B cell (primary cell): Measurements from ENCODE around the gene SYTL5. TPM values are rescaled to one million over a fixed set of nuclear protein-coding genes. Genes with fewer than 3 reads are reported as not detected.

Source experiments
- ATAC-seq: fragments of 200-7000 bp; cut with Tn5 transposase; one replicate; pipeline ENCODE4 v1.10.0; 2021; ENCODE audit warnings: low read depth, mild to moderate bottlenecking, moderate number of reproducible peaks, moderate library complexity
- CTCF ChIA-PET: fragments of 350-600 bp; sonication (Branson Sonifier 250); formaldehyde crosslinking; loops from one replicate; lab custom pipeline; 2021; ENCODE audit warnings: antibody characterized with exemption, inconsistent platforms; lab: Charles Lee
- POLR2A ChIA-PET: fragments of 350-600 bp; sonication (Branson Sonifier 250); formaldehyde crosslinking; loops from one replicate; lab custom pipeline; 2021; ENCODE audit warnings: antibody characterized with exemption; lab: Charles Lee
- DNase-seq: peaks from one replicate; pipeline ENCODE4 v3.0.0; 2013
- H2AFZ ChIP-seq: 2 replicates; pipeline ENCODE4 v1.6.1; 2012; ENCODE audit warnings: mild to moderate bottlenecking, low read depth, low read length; ENCODE audit not compliant: insufficient read depth, poor library complexity, severe bottlenecking
- H3K27ac ChIP-seq, 2 donors: 1 replicate in 1 of 2; 2 replicates in 1 of 2; pipeline ENCODE4 v1.5.1; 2012 to 2013; ENCODE audit warnings: low read length in 2 of 2, mild to moderate bottlenecking in 2 of 2, moderate library complexity in 1 of 2
- H3K27me3 ChIP-seq, 4 experiments: fragments of 200-600 bp in 1 of 4; sonication (generic) in 1 of 4; replicated peaks in 1 of 4; 1 replicate in 2 of 4; 2 replicates in 2 of 4; pipeline versions ENCODE4 v1.6.1 to v1.7.0; 2013 to 2016; ENCODE audit warnings: low read length in 3 of 4, mild to moderate bottlenecking in 2 of 4, mixed read lengths in 1 of 4, moderate library complexity in 1 of 4; ENCODE audit not compliant: insufficient read depth in 4 of 4, control insufficient read depth in 3 of 4; ENCODE audit errors: control extremely low read depth in 1 of 4
- H3K36me3 ChIP-seq, 2 experiments: replicated peaks in 1 of 2; 1 replicate in 1 of 2; 2 replicates in 1 of 2; pipeline versions ENCODE4 v1.6.1 to v1.7.1; 2013; ENCODE audit warnings: low read length in 1 of 2; ENCODE audit not compliant: insufficient read depth in 2 of 2, control insufficient read depth in 1 of 2; ENCODE audit errors: control extremely low read depth in 1 of 2, extremely low read depth in 1 of 2
- H3K4me1 ChIP-seq, 2 donors: fragments of 200-600 bp in 1 of 2; sonication (generic) in 1 of 2; 1 replicate in 1 of 2; 2 replicates in 1 of 2; pipeline versions ENCODE4 v1.5.1 to v1.6.1; 2013 to 2017; ENCODE audit warnings: low read length in 2 of 2; ENCODE audit not compliant: control insufficient read depth in 2 of 2, insufficient read depth in 2 of 2
- H3K4me2 ChIP-seq: replicated peaks from 2 replicates; pipeline ENCODE3; 2012; ENCODE audit warnings: mild to moderate bottlenecking, low read depth, low read length; ENCODE audit not compliant: poor library complexity, severe bottlenecking
- H3K4me3 ChIP-seq, 5 experiments: fragments of 200-600 bp in 1 of 5; sonication (generic) in 1 of 5; 1 replicate in 3 of 5; 2 replicates in 2 of 5; pipeline versions ENCODE4 v1.5.1 to v1.7.0; 2011 to 2016; ENCODE audit warnings: low read length in 4 of 5, mild to moderate bottlenecking in 4 of 5, low read depth in 2 of 5, control low read depth in 1 of 5, moderate library complexity in 1 of 5; ENCODE audit not compliant: insufficient read depth in 1 of 5; ENCODE audit errors: control extremely low read depth in 1 of 5, extremely low read depth in 1 of 5
- H3K79me2 ChIP-seq: fragments of 200-600 bp; sonication (generic); one replicate; pipeline ENCODE4 v1.6.0; 2016; ENCODE audit warnings: low read length; ENCODE audit not compliant: control insufficient read depth, insufficient read depth
- H3K9ac ChIP-seq: fragments of 200-600 bp; sonication (generic); 2 replicates; pipeline ENCODE4 v1.6.1; 2017; ENCODE audit warnings: mild to moderate bottlenecking, low read length, moderate library complexity
- H3K9me3 ChIP-seq, 3 donors: one replicate each; pipeline versions ENCODE4 v1.6.1 to v1.7.1; 2013; ENCODE audit warnings: low read length in 2 of 3; ENCODE audit not compliant: control insufficient read depth in 2 of 3, insufficient read depth in 1 of 3; ENCODE audit errors: control extremely low read depth in 1 of 3
- H4K20me1 ChIP-seq: 2 replicates; pipeline ENCODE4 v1.6.0; 2012; ENCODE audit warnings: mild to moderate bottlenecking, low read length; ENCODE audit not compliant: insufficient read depth, control insufficient read depth, poor library complexity, severe bottlenecking
- H3K27ac Mint-ChIP-seq: one replicate; pipeline ENCODE4 v1.8.0; 2021; ENCODE audit warnings: mixed read lengths
- H3K27me3 Mint-ChIP-seq: one replicate; pipeline ENCODE4 v1.8.0; 2021; ENCODE audit warnings: mixed read lengths
- H3K4me1 Mint-ChIP-seq: one replicate; pipeline ENCODE4 v1.8.0; 2021; ENCODE audit warnings: mixed read lengths
- H3K4me3 Mint-ChIP-seq: one replicate; pipeline ENCODE4 v1.8.0; 2021; ENCODE audit warnings: mixed read lengths
- H3K9me3 Mint-ChIP-seq: one replicate; pipeline ENCODE4 v1.8.0; 2022; ENCODE audit warnings: mixed read lengths; ENCODE audit not compliant: insufficient read depth
- EZH2 ChIP-seq: IDR thresholded peaks from 2 replicates; pipeline ENCODE4 v1.6.1; 2012; ENCODE audit warnings: borderline replicate concordance, low read depth, mild to moderate bottlenecking, moderate library complexity, low read length; ENCODE audit not compliant: insufficient read depth, poor library complexity, severe bottlenecking
- WGBS: methylation state at CpG from one replicate; pipeline ENCODE4 v1.1.5; 2013; ENCODE audit warnings: missing lambda C conversion rate; ENCODE audit not compliant: insufficient coverage; 5-methylcytosine and 5-hydroxymethylcytosine counted together
- intact Hi-C: fragments of 100-400 bp; cut with micrococcal nuclease; formaldehyde crosslinking; loops from one replicate; pipeline ENCODE4 v1.10.0; 2022
- polyA plus RNA-seq: library from polyadenylated mRNA; depleted of rRNA; stranded (reverse); fragments of >200 nt; gene quantifications from 2 replicates; pipeline ENCODE4 v1.2.3, GENCODE V29; 2012
- total RNA-seq, 2 donors: library from RNA; stranded (reverse); fragments of 120-200 nt in 1 of 2; gene quantifications; 1 replicate in 1 of 2; 2 replicates in 1 of 2; pipeline versions ENCODE4 v1.2.3 to v1.2.4, GENCODE V29; 2013 to 2022
- TF ChIP-seq, protein P1 (sequence below): fragments of 200-600 bp; IDR thresholded peaks from one replicate; pipeline ENCODE4 v1.8.0; 2022; ENCODE audit warnings: antibody characterized with exemption, mild to moderate bottlenecking

The SYTL5 gene
- total and polyA plus RNA-seq, 2 donors (not counting 1 experiment from before 2014, with no cell fraction given), result 0.01 TPM; not detected in 1

DNA sequence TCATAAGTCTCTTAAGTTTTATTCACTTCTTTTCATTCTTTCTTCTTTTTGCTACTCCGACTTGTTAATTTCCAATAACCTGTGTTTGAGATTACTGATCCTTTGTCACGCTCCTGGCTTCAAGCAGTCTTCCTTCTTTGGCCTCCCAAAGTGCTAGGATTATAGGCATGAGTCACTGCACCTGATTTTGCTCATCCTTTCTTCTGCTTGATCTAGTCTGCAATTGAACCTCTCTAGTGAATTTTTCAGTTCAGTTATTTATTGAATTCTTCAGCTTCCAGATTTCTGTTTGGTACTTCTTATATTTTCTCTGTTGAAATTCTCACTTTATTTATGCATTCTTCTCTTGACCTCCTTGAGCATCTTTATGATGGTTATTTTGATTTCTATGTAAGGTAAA lies 38.6 kb upstream of the SYTL5 start:
- CTCF ChIA-PET, result no interaction called here

DNA sequence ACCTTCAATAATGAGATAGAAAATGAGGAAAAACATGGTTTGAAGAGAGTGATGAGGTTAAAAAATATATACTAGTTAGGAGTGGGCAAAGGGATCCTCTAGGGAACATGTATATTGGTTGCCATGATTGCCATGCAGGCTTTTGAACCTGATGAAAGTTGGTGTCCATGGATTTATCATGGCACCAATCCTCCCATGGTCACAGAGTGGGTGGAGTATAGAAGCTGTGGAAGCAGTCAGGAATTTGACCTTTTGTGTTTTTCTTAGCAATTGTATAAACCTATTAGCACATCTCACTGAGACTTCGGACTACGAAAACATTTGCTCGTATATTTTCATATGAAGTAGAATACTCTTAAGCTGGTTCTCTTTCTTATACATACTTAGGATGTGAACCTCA lies 30.9 kb upstream of the SYTL5 start:
- CTCF ChIA-PET, result no interaction called here
- intact Hi-C loops, result no loop called here
- POLR2A ChIA-PET, result no interaction called here
- Histone ChIP-seq H3K4me2 (no peak overlapping the region), H3K9ac (no peak overlapping the region), H3K4me1 (no peaks in the 10 kb centered on the region), H3K27me3 (peaks cover 0 to 3% (median 0%) of the 10 kb centered on the region in 4 experiments), H3K79me2 (no peaks in the 10 kb centered on the region), H3K9me3 (no peaks in the 10 kb centered on the region), H3K27ac (no peak overlapping the region), H4K20me1 (no peaks in the 10 kb centered on the region), H2AFZ (no peak overlapping the region), H3K36me3 (no peaks in the 10 kb centered on the region), H3K4me3 (no peak overlapping the region)
- Mint-ChIP-seq H3K4me1 (no peaks in the 10 kb centered on the region), H3K27me3 (peaks cover 26% of the 10 kb centered on the region), H3K4me3 (no peak overlapping the region), H3K9me3 (no peaks in the 10 kb centered on the region), H3K27ac (no peak overlapping the region)
- ATAC-seq, result no peak
- TF ChIP-seq EZH2, result no peak
- TF ChIP-seq, protein P1, sequence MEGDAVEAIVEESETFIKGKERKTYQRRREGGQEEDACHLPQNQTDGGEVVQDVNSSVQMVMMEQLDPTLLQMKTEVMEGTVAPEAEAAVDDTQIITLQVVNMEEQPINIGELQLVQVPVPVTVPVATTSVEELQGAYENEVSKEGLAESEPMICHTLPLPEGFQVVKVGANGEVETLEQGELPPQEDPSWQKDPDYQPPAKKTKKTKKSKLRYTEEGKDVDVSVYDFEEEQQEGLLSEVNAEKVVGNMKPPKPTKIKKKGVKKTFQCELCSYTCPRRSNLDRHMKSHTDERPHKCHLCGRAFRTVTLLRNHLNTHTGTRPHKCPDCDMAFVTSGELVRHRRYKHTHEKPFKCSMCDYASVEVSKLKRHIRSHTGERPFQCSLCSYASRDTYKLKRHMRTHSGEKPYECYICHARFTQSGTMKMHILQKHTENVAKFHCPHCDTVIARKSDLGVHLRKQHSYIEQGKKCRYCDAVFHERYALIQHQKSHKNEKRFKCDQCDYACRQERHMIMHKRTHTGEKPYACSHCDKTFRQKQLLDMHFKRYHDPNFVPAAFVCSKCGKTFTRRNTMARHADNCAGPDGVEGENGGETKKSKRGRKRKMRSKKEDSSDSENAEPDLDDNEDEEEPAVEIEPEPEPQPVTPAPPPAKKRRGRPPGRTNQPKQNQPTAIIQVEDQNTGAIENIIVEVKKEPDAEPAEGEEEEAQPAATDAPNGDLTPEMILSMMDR, result no peak
- no CpG with 5 or more reads among the region's 3 CpGs for WGBS
- DNase-seq, result no peak

More for the DNA sequence above, 38.6 kb upstream of the SYTL5 start:
- no peak for ATAC-seq
- no peaks in the 10 kb centered on the region for H3K9me3 ChIP-seq
- POLR2A ChIA-PET, result no interaction called here
- DNase-seq, result no peak
- H3K36me3 ChIP-seq, result no peaks in the 10 kb centered on the region
- Mint-ChIP-seq H3K4me1 (no peaks in the 10 kb centered on the region), H3K4me3 (no peak overlapping the region), H3K9me3 (peaks cover 5% of the 10 kb centered on the region), H3K27ac (no peak overlapping the region), H3K27me3 (peaks cover 11% of the 10 kb centered on the region)
- intact Hi-C loops, result no loop called here
- H3K4me3 ChIP-seq, result no peak overlapping the region
- no peak overlapping the region for H3K27ac ChIP-seq
- no peak overlapping the region for H2AFZ ChIP-seq
- no peaks in the 10 kb centered on the region for H4K20me1 ChIP-seq
- TF ChIP-seq EZH2, result no peak
- TF ChIP-seq, protein P1, result no peak
- no peaks in the 10 kb centered on the region for H3K79me2 ChIP-seq
- WGBS, result no CpG with 5 or more reads among the region's 2 CpGs
- no peak overlapping the region for H3K9ac ChIP-seq
- H3K4me2 ChIP-seq, result no peak overlapping the region
- no peaks in the 10 kb centered on the region for H3K4me1 ChIP-seq
- peaks cover 0 to 3% (median 0%) of the 10 kb centered on the region in 4 experiments for H3K27me3 ChIP-seq
